GM03348 (cell line): ENCODE results near the gene UBQLN1.
A peak's percentile ranks its signal among the peaks of the same experiment; 100 is the strongest.
"Not testable (repeated sequence)": the region's sequence is repeated elsewhere in the genome, so short reads cannot be mapped to it uniquely, and the experiment has no call there.

Source experiments
- DNase-seq: peaks from one replicate; pipeline ENCODE4 v3.0.0; 2012; ENCODE audit warnings: low spot score

Gene UBQLN1

GRCh38 chr9:83707768-83708514 is at the start of gene UBQLN1:
TSS of gene UBQLN1 (minus strand) at chr9:83707958. CDS start at chr9:83707679, 279 bp downstream.
- DNase-seq, result peak; percentile 97

GRCh38 chr9:83754383-83754977 is 46.7 kb upstream of the UBQLN1 start:
- no peak for DNase-seq

GRCh38 chr9:83749706-83750105 is 41.9 kb upstream of the UBQLN1 start:
- DNase-seq, result no peak

GRCh38 chr9:83744206-83744605 is 36.4 kb upstream of the UBQLN1 start:
- DNase-seq, result no peak

- no peak for DNase-seq
These were observed 26.0 kb upstream of the UBQLN1 start for GRCh38 chr9:83733739-83734138.

GRCh38 chr9:83728591-83729368 is 21.0 kb upstream of the UBQLN1 start:
- DNase-seq, result not testable (repeated sequence)

- no peak for DNase-seq
These were observed 16.7 kb upstream of the UBQLN1 start for GRCh38 chr9:83724436-83724835.

GRCh38 chr9:83722726-83723495 is 15.2 kb upstream of the UBQLN1 start:
- no peak for DNase-seq

- DNase-seq, result no peak
These were observed 13.8 kb upstream of the UBQLN1 start for GRCh38 chr9:83721509-83721908.

- no peak for DNase-seq
These were observed 8.0 kb upstream of the UBQLN1 start for GRCh38 chr9:83715794-83716193.

GRCh38 chr9:83715221-83715620 is 7.5 kb upstream of the UBQLN1 start:
- no peak for DNase-seq

- DNase-seq, result peak; percentile 19
These were observed 6.6 kb upstream of the UBQLN1 start for GRCh38 chr9:83714329-83714728.

- DNase-seq, result peak; percentile 70
These were observed 879 bp upstream of the UBQLN1 start for GRCh38 chr9:83708515-83709158.

- peak; percentile 91 for DNase-seq
These were observed 315 bp downstream of the UBQLN1 start for GRCh38 chr9:83707518-83707767.

- peak; percentile 47 for DNase-seq
These were observed 861 bp downstream of the UBQLN1 start for GRCh38 chr9:83706676-83707517.

- not testable (repeated sequence) for DNase-seq
These were observed 2.5 kb downstream of the UBQLN1 start for GRCh38 chr9:83705219-83705651.

- peak; percentile 46 for DNase-seq
These were observed 6.0 kb downstream of the UBQLN1 start for GRCh38 chr9:83701769-83702168.

- no peak for DNase-seq
These were observed 6.5 kb downstream of the UBQLN1 start for GRCh38 chr9:83701286-83701685.

GRCh38 chr9:83699615-83700014 is 8.1 kb downstream of the UBQLN1 start:
- DNase-seq, result no peak

- no peak for DNase-seq
These were observed 8.7 kb downstream of the UBQLN1 start for GRCh38 chr9:83698976-83699585.

GRCh38 chr9:83691492-83691891 is 16.3 kb downstream of the UBQLN1 start:
- DNase-seq, result no peak
